Measurements from ENCODE around the gene ALS2CL.

- no peak for TF ChIP-seq EZH2phosphoT487 (IDR thresholded peaks at IDR 0.05; ENCODE audit: insufficient read depth, low read depth)
- no peak for TF ChIP-seq EZH2 (IDR thresholded peaks at IDR 0.05; ENCODE audit: insufficient read depth, poor library complexity, severe bottlenecking)
Observed at GRCh38 chr3:46627078-46627477, 66.4 kb downstream of the ALS2CL start.

Data from GM23248 (cell line).